Endodermal cell (in vitro differentiated cells): ENCODE results near the gene RBM22. TPM values are rescaled to one million over a fixed set of nuclear protein-coding genes. Genes with fewer than 3 reads are reported as not detected.

Source experiments
- DNase-seq: peaks from one replicate; pipeline ENCODE4 v3.0.0-alpha.2; 2017
- H3K27ac ChIP-seq: 2 replicates; pipeline ENCODE4 v1.5.1; 2013; ENCODE audit warnings: mild to moderate bottlenecking, low read depth, low read length, moderate library complexity
- H3K27me3 ChIP-seq: 2 replicates; pipeline ENCODE4 v1.6.1; 2013; ENCODE audit warnings: mild to moderate bottlenecking, low read length, moderate library complexity; ENCODE audit not compliant: insufficient read depth, control insufficient read depth, poor library complexity, severe bottlenecking
- H3K36me3 ChIP-seq: 2 replicates; pipeline ENCODE4 v1.7.0; 2013; ENCODE audit warnings: mild to moderate bottlenecking, low read length, moderate library complexity; ENCODE audit not compliant: control insufficient read depth, insufficient read depth
- H3K4me1 ChIP-seq: one replicate; pipeline ENCODE4 v1.7.0; 2013; ENCODE audit warnings: low read length; ENCODE audit not compliant: control insufficient read depth, insufficient read depth
- H3K4me3 ChIP-seq: 2 replicates; pipeline ENCODE4 v1.5.1; 2013; ENCODE audit warnings: mild to moderate bottlenecking, low read length, moderate library complexity
- H3K9ac ChIP-seq: 2 replicates; pipeline ENCODE4 v1.6.1; 2013; ENCODE audit warnings: mild to moderate bottlenecking, low read length, moderate library complexity; ENCODE audit not compliant: poor library complexity, severe bottlenecking; ENCODE audit errors: extremely low read depth
- H3K9me3 ChIP-seq: 2 replicates; pipeline ENCODE4 v1.6.1; 2013; ENCODE audit warnings: mild to moderate bottlenecking, low read length, moderate library complexity; ENCODE audit not compliant: control insufficient read depth
- H3K27ac Mint-ChIP-seq: 2 replicates; pipeline ENCODE4 v1.8.0; 2020; ENCODE audit warnings: mixed read lengths
- H3K27me3 Mint-ChIP-seq: 2 replicates; pipeline ENCODE4 v1.8.0; 2021; ENCODE audit warnings: mild to moderate bottlenecking, mixed read lengths; ENCODE audit not compliant: insufficient read depth
- H3K36me3 Mint-ChIP-seq: 2 replicates; pipeline ENCODE4 v1.8.0; 2020; ENCODE audit warnings: low read depth, mixed read lengths
- H3K4me1 Mint-ChIP-seq: 2 replicates; pipeline ENCODE4 v1.8.0; 2020; ENCODE audit warnings: mixed read lengths
- H3K4me3 Mint-ChIP-seq: 2 replicates; pipeline ENCODE4 v1.8.0; 2020; ENCODE audit warnings: mild to moderate bottlenecking, moderate library complexity, mixed read lengths
- H3K9me3 Mint-ChIP-seq: 2 replicates; pipeline ENCODE4 v1.8.0; 2020; ENCODE audit warnings: mild to moderate bottlenecking, mixed read lengths
- CTCF ChIP-seq: fragments of 200-600 bp; sonication (generic); conservative IDR thresholded peaks from 2 replicates; pipeline ENCODE4 v1.5.0; 2021; ENCODE audit warnings: antibody characterized with exemption, mild to moderate bottlenecking
- WGBS, 2 experiments: methylation state at CpG; one replicate each; pipeline versions ENCODE4 v1.1.5 to v1.1.7; 2013; ENCODE audit warnings: missing lambda C conversion rate in 2 of 2, mixed read lengths in 1 of 2; ENCODE audit not compliant: insufficient coverage in 1 of 2, insufficient read length in 1 of 2; 5-methylcytosine and 5-hydroxymethylcytosine counted together
- total RNA-seq, 2 donors: library from RNA; stranded (reverse); fragmentation: NEBNext Ultra II Directional in 1 of 2; extraction: Animal tissue kit (Norgen Biotek cat#: 25700) in 1 of 2; gene quantifications; 2 replicates in 1 of 2; 3 replicates in 1 of 2; pipeline ENCODE4 v1.2.1, GENCODE V29; 2021

Gene RBM22
- total RNA-seq, 2 donors from 2014 or later, result 42.7 to 44.3 TPM

- peaks cover 30% of the 10 kb centered on the region for H3K4me1 Mint-ChIP-seq
- Histone ChIP-seq H3K9ac (no peak overlapping the region), H3K9me3 (no peaks in the 10 kb centered on the region), H3K4me1 (no peaks in the 10 kb centered on the region), H3K27me3 (no peaks in the 10 kb centered on the region), H3K4me3 (no peak overlapping the region), H3K27ac (no peak overlapping the region), H3K36me3 (no peaks in the 10 kb centered on the region)
- no peak for DNase-seq
- no peak overlapping the region for H3K4me3 Mint-ChIP-seq
- H3K27ac Mint-ChIP-seq, result no peak overlapping the region
- no peaks in the 10 kb centered on the region for H3K9me3 Mint-ChIP-seq
- 90 to 92% methylated on average over 2 of the region's 2 CpGs for WGBS, 2 experiments
- H3K27me3 Mint-ChIP-seq, result no peaks in the 10 kb centered on the region
- TF ChIP-seq CTCF, result no peak
- H3K36me3 Mint-ChIP-seq, result no peaks in the 10 kb centered on the region
These were observed 46.9 kb downstream of the RBM22 start for GRCh38 chr5:150653762-150654556.

GRCh38 chr5:150653145-150653761, 47.6 kb downstream of the RBM22 start:
- H3K27me3 Mint-ChIP-seq, result no peaks in the 10 kb centered on the region
- WGBS, 2 experiments, result 93 to 97% methylated on average over 5 of the region's 5 CpGs
- Histone ChIP-seq H3K4me3 (no peak overlapping the region), H3K4me1 (no peaks in the 10 kb centered on the region), H3K9me3 (no peaks in the 10 kb centered on the region), H3K27me3 (no peaks in the 10 kb centered on the region), H3K9ac (no peak overlapping the region), H3K27ac (no peak overlapping the region), H3K36me3 (no peaks in the 10 kb centered on the region)
- DNase-seq, result peak; percentile 46
- no peak overlapping the region for H3K27ac Mint-ChIP-seq
- no peaks in the 10 kb centered on the region for H3K9me3 Mint-ChIP-seq
- no peak overlapping the region for H3K4me3 Mint-ChIP-seq
- peaks cover 3% of the 10 kb centered on the region for H3K36me3 Mint-ChIP-seq
- TF ChIP-seq CTCF, result peak; percentile 58
- H3K4me1 Mint-ChIP-seq, result peaks cover 25% of the 10 kb centered on the region

- WGBS, 2 experiments, result 84% methylated on average over 13 of the region's 13 CpGs; no CpG with 5 or more reads in 1 of the 2 experiments
- peaks cover 2% of the 10 kb centered on the region for H3K27me3 Mint-ChIP-seq
- H3K4me3 Mint-ChIP-seq, result no peak overlapping the region
- no peaks in the 10 kb centered on the region for H3K9me3 ChIP-seq
- H3K36me3 Mint-ChIP-seq, result peaks cover 3% of the 10 kb centered on the region
- no peak overlapping the region for H3K27ac Mint-ChIP-seq
- H3K4me1 ChIP-seq, result no peaks in the 10 kb centered on the region
- H3K9ac ChIP-seq, result no peak overlapping the region
- no peaks in the 10 kb centered on the region for H3K27me3 ChIP-seq
- H3K4me3 ChIP-seq, result no peak overlapping the region
- H3K9me3 Mint-ChIP-seq, result no peaks in the 10 kb centered on the region
- H3K27ac ChIP-seq, result peak overlapping the region; percentile 89
- no peaks in the 10 kb centered on the region for H3K36me3 ChIP-seq
- peaks cover 20% of the 10 kb centered on the region for H3K4me1 Mint-ChIP-seq
- peak; percentile 52 for DNase-seq
- TF ChIP-seq CTCF, result no peak
These were observed 48.8 kb downstream of the RBM22 start for GRCh38 chr5:150651924-150652671.
